Skeletal muscle cell (primary cell): ENCODE data around the gene TBC1D21.
"Not testable (repeated sequence)": the region's sequence is repeated elsewhere in the genome, so short reads cannot be mapped to it uniquely, and the experiment has no call there.

Source experiments
- DNase-seq: peaks from one replicate; pipeline ENCODE4 v3.0.0-alpha.2; 2010; ENCODE audit warnings: low read depth
- H3K4me3 ChIP-seq: 2 replicates; pipeline ENCODE4 v1.5.1; 2011; ENCODE audit warnings: low read depth, mild to moderate bottlenecking, control low read depth, low read length, moderate library complexity

The TBC1D21 gene

DNA sequence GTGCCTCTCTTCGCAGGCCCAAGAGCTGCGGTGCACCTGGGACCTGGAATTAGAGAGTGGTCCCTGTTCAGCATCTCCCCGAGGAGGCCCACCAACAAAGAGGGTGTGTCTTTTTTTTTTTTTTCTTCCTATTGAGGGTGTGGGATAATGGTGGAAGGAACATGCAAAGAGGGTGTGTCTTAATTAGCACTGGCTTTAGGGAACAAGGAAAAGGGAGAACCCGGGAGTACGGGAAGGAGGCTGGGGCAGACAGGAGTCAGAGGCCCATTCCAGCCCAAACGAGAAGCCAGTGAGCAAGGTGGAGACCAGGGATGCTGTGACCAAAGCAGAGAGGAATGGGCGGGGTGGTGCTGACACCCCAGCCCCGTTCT, 52.5 kb downstream of the TBC1D21 start:
- H3K4me3 ChIP-seq, result peak overlapping the region; percentile 79
- no peak for DNase-seq

GRCh38 chr15:73926219-73927002, 53.0 kb downstream of the TBC1D21 start, which contains the start of gene LOXL1:
Gene LOXL1, plus strand, starts transcription at chr15:73926462. Its CDS starts 322 bp downstream, at chr15:73926784.
- peak; percentile 65 for DNase-seq
- peak within 1 kb of the TSS; percentile 79 for H3K4me3 ChIP-seq

GRCh38 chr15:73927003-73927475, 53.7 kb downstream of the TBC1D21 start:
- no peak for DNase-seq
- H3K4me3 ChIP-seq, result peak overlapping the region; percentile 79

DNA sequence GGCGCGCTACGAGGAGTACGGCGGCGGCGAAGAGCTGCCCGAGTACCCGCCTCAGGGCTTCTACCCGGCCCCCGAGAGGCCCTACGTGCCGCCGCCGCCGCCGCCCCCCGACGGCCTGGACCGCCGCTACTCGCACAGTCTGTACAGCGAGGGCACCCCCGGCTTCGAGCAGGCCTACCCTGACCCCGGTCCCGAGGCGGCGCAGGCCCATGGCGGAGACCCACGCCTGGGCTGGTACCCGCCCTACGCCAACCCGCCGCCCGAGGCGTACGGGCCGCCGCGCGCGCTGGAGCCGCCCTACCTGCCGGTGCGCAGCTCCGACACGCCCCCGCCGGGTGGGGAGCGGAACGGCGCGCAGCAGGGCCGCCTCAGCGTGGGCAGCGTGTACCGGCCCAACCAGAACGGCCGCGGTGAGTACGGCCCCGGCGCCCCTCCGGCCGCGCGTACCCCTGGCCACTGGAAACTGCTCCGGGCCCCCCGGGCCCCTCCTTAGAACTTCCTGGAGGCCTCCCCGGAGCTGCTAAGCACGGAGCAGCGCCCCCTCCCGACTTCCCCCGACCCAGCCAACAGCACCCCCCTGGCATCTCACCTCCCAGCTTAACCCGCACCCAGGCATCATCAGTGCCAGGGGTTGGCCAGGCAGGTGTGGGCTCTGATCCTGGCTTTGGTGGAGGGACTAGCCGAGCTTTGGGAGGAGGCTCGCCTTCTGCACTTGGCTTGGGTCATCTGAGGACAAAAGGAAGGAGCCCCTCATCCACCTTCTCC, 54.3 kb downstream of the TBC1D21 start:
- DNase-seq, result no peak
- H3K4me3 ChIP-seq, result peak overlapping the region; percentile 79

DNA sequence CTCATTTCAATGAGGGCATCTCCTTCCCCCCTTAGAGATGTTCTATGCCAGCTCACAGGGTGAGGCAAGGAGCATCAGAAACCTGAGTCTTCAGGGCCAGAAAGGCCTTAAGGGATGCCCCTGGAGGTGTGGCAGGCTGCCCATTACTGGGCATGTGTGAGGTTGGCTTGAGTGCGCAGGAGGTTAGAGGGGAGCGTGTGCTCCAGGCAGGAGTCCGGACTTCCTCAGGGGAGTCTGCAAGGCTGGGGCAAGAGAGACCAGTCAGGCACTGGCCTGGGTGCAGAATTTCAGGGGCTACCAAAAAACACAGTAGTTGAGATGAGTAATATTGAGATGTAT, 54.8 kb downstream of the TBC1D21 start:
- peak overlapping the region; percentile 79 for H3K4me3 ChIP-seq
- DNase-seq, result no peak

GRCh38 chr15:73928971-73929627, 55.7 kb downstream of the TBC1D21 start:
- DNase-seq, result no peak
- peak overlapping the region; percentile 79 for H3K4me3 ChIP-seq

GRCh38 chr15:73930371-73930770, 57.0 kb downstream of the TBC1D21 start:
- peak; percentile 91 for DNase-seq

DNA sequence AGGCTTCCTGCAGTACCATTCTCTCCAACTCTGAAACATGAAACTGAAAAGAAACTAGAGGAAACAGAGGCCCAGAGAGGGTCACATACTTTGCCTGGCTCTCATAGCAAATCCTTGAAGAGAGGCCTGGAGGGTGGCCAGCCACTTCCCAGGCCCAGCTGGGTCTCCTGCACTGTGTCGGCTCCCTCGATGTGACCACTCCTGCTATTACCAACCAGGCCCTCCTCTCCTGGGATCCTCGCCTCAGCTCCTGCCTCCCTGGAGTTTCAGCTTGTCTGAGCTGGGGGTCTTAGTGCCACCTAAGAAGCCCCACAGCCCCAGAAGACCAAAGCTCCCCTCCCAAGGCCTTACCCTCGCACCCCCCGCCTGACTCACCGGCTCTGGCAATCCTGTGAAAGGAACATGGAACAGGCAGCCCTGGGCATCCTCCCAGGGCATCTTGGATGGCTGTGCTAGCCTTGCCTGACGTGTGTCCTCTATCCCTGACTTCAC, 57.5 kb downstream of the TBC1D21 start:
- no peak overlapping the region for H3K4me3 ChIP-seq
- peak; percentile 71 for DNase-seq

More at GRCh38 chr15:73930371-73930770, 57.0 kb downstream of the TBC1D21 start:
- H3K4me3 ChIP-seq, result peak overlapping the region; percentile 79

DNA sequence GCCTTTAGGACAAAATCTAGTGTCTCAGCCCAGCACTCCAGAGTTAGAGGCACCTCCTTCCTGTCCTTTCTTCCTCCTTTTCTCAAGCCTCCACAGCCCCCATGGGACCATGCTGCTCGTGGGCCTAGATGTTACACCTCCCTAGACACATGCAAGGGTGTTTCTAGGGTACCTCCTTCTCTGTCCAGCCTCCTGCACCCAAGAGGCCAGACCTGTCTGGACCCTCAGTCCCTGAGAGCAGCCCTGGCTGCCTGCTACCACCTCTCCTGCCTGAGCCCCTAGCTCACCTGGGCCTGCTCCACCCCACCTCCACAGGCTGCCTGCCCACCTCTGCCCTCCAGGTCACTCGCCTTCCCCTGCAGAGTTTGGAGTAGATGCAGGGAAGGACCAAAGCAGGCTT, 58.1 kb downstream of the TBC1D21 start:
- H3K4me3 ChIP-seq, result no peak overlapping the region
- DNase-seq, result no peak

GRCh38 chr15:73932381-73933191, 59.2 kb downstream of the TBC1D21 start:
- no peak for DNase-seq
- H3K4me3 ChIP-seq, result no peak overlapping the region

DNA sequence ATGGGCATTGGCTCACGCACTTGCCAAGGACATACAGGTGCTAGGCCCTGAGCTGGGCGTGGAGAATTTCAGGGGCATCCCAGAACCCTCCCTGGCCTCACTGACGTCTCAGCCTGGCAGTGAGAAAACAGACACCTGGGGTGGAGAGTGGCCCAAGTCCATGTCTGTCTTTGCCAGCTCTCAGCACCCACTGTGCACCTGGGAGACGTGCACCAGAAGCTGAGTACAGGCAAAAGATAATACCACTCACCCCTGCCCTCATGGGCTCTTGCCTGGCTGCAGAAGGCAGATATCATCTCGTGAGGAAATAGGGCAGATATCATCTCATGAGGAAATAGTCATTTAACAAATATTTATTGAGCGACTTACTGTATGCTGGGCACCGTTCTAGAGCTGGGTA, 60.9 kb downstream of the TBC1D21 start:
- H3K4me3 ChIP-seq, result no peak overlapping the region
- no peak for DNase-seq

GRCh38 chr15:73935547-73935946, 62.2 kb downstream of the TBC1D21 start:
- no peak for DNase-seq
- H3K4me3 ChIP-seq, result no peak overlapping the region

- DNase-seq, result no peak
- H3K4me3 ChIP-seq, result no peak overlapping the region
These were observed 62.8 kb downstream of the TBC1D21 start for GRCh38 chr15:73936181-73936580.

DNA sequence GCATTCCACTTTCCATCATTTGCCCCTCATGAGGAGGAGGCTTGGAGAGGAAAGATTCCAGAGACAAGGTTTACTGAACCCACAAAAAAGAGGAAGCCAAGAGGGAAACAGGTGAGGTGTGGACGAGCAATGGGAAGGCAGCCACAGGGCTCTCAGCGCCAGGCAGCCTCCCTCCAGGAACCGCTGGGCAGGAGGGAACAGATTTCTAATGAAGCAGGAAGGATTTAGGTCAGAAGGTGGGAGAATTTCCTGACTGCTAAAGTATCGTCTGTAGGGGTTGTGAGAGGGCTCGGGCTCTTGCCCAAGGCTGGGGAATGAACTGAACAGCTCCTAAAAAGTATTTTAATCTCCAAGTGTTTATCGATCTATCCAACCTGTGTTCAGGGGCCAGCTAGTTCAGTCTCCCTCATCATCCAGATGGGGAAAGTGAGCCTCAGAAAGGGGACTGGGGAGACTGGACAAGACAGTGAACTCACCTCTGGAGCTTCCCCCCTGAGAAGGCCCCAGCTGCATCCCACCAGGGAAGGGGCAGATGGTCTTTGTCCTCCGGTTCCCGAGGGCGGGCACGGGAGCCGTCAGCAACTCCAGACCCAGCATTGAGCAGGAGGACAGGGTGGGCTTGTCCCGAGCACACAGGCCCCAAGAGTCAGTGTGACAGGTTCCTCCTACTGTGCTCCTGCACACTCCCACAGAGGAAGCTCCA, 63.4 kb downstream of the TBC1D21 start:
- H3K4me3 ChIP-seq, result no peak overlapping the region
- DNase-seq, result no peak

DNA sequence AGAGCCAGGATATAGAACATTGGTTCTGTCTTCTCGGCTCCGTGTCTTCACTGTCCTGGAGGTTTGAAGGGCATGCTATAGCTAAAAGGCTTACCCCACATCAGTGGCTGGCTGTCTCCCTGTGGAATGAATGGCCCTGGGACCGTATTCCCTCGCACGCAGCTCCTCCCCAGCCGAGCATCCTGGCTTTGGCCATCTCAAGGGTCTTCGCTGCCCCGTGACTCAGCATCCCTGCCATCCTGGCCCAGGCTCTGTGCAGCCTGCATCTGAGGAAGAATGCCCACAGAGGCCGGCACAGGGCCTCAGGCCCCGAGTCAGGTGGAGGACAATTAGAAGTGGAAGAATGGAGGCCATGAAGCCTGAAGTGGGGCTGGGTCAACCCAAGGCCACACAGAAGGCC, 63.9 kb downstream of the TBC1D21 start:
- no peak for DNase-seq

GRCh38 chr15:73937726-73938125, 64.4 kb downstream of the TBC1D21 start:
- no peak overlapping the region for H3K4me3 ChIP-seq
- no peak for DNase-seq

More for the DNA sequence above, 63.9 kb downstream of the TBC1D21 start:
- H3K4me3 ChIP-seq, result no peak overlapping the region

GRCh38 chr15:73938516-73938915, 65.2 kb downstream of the TBC1D21 start:
- H3K4me3 ChIP-seq, DNase-seq: not testable (repeated sequence)
